RWPE2 (cell line): Measurements from ENCODE around the gene NTNG1.

ENCODE experiments used
- ATAC-seq: fragments of 200-7000 bp; cut with Tn5 transposase; 3 replicates; pipeline ENCODE4 v1.9.1; 2021; ENCODE audit warnings: low read depth
- DNase-seq: peaks from one replicate; pipeline ENCODE4 v3.0.0-alpha.2; 2020; ENCODE audit warnings: low spot score
- H3K27ac ChIP-seq: fragments of 450-650 bp; 2 replicates; pipeline ENCODE4 v1.5.1; 2017; ENCODE audit warnings: mild to moderate bottlenecking; ENCODE audit not compliant: poor library complexity, severe bottlenecking
- H3K27me3 ChIP-seq: fragments of 250-450 bp; sonication (Bioruptor Pico); 2 replicates; pipeline ENCODE4 v1.5.1; 2021; ENCODE audit warnings: mild to moderate bottlenecking, moderate library complexity; ENCODE audit not compliant: insufficient read depth, poor library complexity, severe bottlenecking
- H3K36me3 ChIP-seq: fragments of 250-450 bp; sonication (Bioruptor Pico); 2 replicates; pipeline ENCODE4 v1.5.1; 2020; ENCODE audit warnings: low read depth, mild to moderate bottlenecking, moderate library complexity
- H3K4me1 ChIP-seq: fragments of 250-450 bp; sonication (Bioruptor Pico); 2 replicates; pipeline ENCODE4 v1.5.1; 2021; ENCODE audit warnings: mild to moderate bottlenecking, moderate library complexity; ENCODE audit not compliant: insufficient read depth, poor library complexity, severe bottlenecking
- H3K4me3 ChIP-seq: fragments of 250-450 bp; sonication (Bioruptor Pico); 2 replicates; pipeline ENCODE4 v1.5.1; 2021; ENCODE audit warnings: mild to moderate bottlenecking, moderate library complexity; ENCODE audit not compliant: severe bottlenecking
- H3K9me3 ChIP-seq: fragments of 250-450 bp; sonication (Bioruptor Pico); 2 replicates; pipeline ENCODE4 v1.5.1; 2021; ENCODE audit warnings: mild to moderate bottlenecking, moderate library complexity; ENCODE audit not compliant: severe bottlenecking
- TF ChIP-seq, protein P1 (sequence below): fragments of 450-650 bp; IDR thresholded peaks from one replicate; pipeline ENCODE4 v1.5.1; 2017; ENCODE audit warnings: mild to moderate bottlenecking, moderate library complexity; ENCODE audit not compliant: poor library complexity, severe bottlenecking

NTNG1 gene

DNA sequence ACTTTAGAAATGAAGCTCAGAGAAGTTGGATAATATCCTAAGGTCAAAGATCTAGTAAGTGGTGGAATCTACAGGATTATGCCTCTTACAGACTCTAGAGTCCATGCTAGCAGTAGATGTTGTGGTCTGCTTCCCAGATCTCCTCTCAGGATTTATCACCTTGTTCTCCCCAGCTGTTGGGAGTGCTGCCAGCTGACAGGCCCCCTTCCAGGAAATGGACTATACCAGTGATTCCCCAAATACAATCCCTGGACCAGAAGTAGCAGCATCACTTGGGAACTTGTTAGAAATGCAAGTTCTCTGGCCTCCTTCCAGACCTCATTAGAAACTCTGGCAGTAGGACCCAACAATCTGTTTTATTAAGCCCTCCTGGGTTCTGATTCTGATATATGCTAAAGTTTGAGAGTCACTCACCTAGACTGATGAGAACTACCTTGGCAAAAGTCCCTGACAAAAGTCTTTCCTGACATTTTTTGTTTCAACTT is 24.5 kb upstream of the NTNG1 start:
- ATAC-seq, result no peak
- DNase-seq, result no peak
- H3K4me3 ChIP-seq, result no peak overlapping the region
- H3K27me3 ChIP-seq, result no peaks in the 10 kb centered on the region
- no peaks in the 10 kb centered on the region for H3K9me3 ChIP-seq
- H3K27ac ChIP-seq, result no peak overlapping the region
- H3K4me1 ChIP-seq, result no peaks in the 10 kb centered on the region
- TF ChIP-seq, protein P1, sequence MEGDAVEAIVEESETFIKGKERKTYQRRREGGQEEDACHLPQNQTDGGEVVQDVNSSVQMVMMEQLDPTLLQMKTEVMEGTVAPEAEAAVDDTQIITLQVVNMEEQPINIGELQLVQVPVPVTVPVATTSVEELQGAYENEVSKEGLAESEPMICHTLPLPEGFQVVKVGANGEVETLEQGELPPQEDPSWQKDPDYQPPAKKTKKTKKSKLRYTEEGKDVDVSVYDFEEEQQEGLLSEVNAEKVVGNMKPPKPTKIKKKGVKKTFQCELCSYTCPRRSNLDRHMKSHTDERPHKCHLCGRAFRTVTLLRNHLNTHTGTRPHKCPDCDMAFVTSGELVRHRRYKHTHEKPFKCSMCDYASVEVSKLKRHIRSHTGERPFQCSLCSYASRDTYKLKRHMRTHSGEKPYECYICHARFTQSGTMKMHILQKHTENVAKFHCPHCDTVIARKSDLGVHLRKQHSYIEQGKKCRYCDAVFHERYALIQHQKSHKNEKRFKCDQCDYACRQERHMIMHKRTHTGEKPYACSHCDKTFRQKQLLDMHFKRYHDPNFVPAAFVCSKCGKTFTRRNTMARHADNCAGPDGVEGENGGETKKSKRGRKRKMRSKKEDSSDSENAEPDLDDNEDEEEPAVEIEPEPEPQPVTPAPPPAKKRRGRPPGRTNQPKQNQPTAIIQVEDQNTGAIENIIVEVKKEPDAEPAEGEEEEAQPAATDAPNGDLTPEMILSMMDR, result no peak
- H3K36me3 ChIP-seq, result no peaks in the 10 kb centered on the region

DNA sequence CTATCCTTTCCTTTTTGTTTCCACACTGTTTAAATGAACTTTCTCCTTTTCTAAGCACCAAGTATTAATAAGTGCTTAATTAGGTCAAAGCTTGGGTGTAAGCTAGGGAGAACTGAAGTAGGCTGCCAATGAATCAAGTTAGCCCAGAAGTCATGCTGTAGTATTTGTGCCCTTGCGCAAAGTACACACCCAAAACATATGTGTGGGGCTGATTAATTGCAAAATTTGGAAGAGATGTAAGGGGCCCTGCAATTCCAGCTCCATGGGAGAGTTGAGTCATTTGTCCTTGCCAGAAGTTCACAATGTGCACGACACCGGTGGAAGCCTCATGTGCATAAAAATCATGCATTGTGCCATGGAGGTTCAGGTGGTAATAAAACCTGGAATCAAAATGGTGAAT is 18.6 kb upstream of the NTNG1 start:
- no peak overlapping the region for H3K4me3 ChIP-seq
- TF ChIP-seq, protein P1, result no peak
- H3K9me3 ChIP-seq, result no peaks in the 10 kb centered on the region
- H3K27me3 ChIP-seq, result no peaks in the 10 kb centered on the region
- DNase-seq (no peak), ATAC-seq (no peak)
- H3K27ac ChIP-seq, result no peak overlapping the region
- H3K36me3 ChIP-seq, result no peaks in the 10 kb centered on the region
- H3K4me1 ChIP-seq, result no peaks in the 10 kb centered on the region

DNA sequence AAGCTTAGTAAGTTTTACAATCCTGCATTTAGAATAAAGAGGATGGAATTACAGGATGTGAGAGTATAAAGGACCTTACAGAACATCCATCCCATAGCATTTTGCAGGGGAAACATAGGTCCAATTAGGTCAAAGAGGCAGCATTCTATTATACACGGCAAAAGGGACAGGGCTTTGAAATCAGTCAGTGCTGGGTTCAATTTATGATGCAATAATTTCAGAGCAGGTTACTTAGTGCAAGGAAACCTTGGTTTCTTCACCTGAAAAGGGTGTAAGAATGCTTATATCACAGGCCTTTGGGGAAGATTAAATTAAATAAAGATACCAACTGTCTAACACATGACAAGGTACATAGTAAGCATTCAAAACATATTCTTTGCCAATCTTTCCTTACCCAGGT is 17.1 kb upstream of the NTNG1 start:
- DNase-seq (no peak), ATAC-seq (no peak)
- H3K4me3 ChIP-seq, result no peak overlapping the region
- no peak overlapping the region for H3K27ac ChIP-seq
- H3K9me3 ChIP-seq, result no peaks in the 10 kb centered on the region
- H3K4me1 ChIP-seq, result no peaks in the 10 kb centered on the region
- TF ChIP-seq, protein P1, result no peak
- H3K36me3 ChIP-seq, result no peaks in the 10 kb centered on the region
- H3K27me3 ChIP-seq, result no peaks in the 10 kb centered on the region

DNA sequence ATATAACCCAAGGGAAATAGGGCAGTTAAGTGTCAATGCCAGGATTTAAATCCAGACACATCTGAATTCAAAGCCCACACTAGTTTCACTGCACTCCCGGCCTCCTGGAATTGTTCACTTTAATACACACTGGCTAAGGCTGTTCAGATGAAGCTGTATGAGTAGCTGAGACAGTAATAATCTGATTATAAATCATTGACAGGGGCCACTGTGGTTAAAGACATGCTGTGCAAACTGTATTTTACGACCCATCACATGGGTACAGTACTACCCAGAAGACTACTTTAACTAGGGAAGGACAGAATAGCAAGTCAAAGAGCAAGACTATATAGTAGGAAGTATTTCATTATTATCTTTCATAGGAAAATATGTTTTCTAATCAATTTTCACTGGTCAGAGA is 16.1 kb upstream of the NTNG1 start:
- DNase-seq, result no peak

DNA sequence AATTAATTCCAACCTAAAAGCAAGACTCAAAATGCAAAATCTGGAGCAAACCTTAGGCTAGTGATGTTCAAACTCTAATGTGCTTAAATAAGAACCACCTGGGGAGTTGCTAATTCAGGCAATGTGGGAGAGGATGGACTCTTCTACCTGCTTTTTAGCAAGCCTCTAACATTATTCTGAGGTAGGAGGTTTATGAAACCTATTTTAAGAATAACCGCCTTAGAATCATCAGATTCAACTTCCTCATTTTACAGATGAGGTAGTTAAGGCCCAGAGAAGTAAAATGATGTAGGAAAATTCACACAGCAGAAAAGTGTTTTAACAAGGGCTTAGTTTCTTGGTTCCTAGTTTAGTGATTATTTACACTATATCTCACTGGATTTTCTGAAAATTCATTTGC is 8.6 kb upstream of the NTNG1 start:
- TF ChIP-seq, protein P1, result no peak
- H3K27me3 ChIP-seq, result no peaks in the 10 kb centered on the region
- H3K4me3 ChIP-seq, result no peak overlapping the region
- H3K4me1 ChIP-seq, result no peaks in the 10 kb centered on the region
- no peaks in the 10 kb centered on the region for H3K36me3 ChIP-seq
- no peak for DNase-seq
- ATAC-seq, result no peak
- no peaks in the 10 kb centered on the region for H3K9me3 ChIP-seq
- no peak overlapping the region for H3K27ac ChIP-seq

More for the DNA sequence above, 16.1 kb upstream of the NTNG1 start:
- ATAC-seq, result no peak
- Histone ChIP-seq H3K36me3 (no peaks in the 10 kb centered on the region), H3K4me3 (no peak overlapping the region), H3K27ac (no peak overlapping the region), H3K9me3 (no peaks in the 10 kb centered on the region), H3K4me1 (no peaks in the 10 kb centered on the region), H3K27me3 (no peaks in the 10 kb centered on the region)
- TF ChIP-seq, protein P1, result no peak
